GM23248 (cell line): ENCODE results near the gene HSPA1L. TPM values are rescaled to one million over a fixed set of nuclear protein-coding genes. Genes with fewer than 3 reads are reported as not detected.
"Not testable (repeated sequence)": the region's sequence is repeated elsewhere in the genome, so short reads cannot be mapped to it uniquely, and the experiment has no call there.

Source experiments
- DNase-seq: peaks from one replicate; pipeline ENCODE4 v3.0.0-alpha.2; 2015
- H2AFZ ChIP-seq: fragments of 200-600 bp; sonication (generic); 2 replicates; pipeline ENCODE4 v1.6.1; 2016; ENCODE audit warnings: antibody characterized with exemption
- H3F3A ChIP-seq: fragments of 200-600 bp; sonication (generic); 2 replicates; pipeline ENCODE4 v1.6.1; 2016; ENCODE audit warnings: mild to moderate bottlenecking, antibody characterized with exemption, mixed run types; ENCODE audit not compliant: insufficient read depth
- H3K27ac ChIP-seq: fragments of 200-600 bp; sonication (generic); 2 replicates; pipeline ENCODE4 v1.5.1; 2016; ENCODE audit warnings: mild to moderate bottlenecking
- H3K27me3 ChIP-seq: fragments of 200-600 bp; sonication (generic); replicated peaks from 2 replicates; pipeline ENCODE4 v1.6.1; 2016; ENCODE audit warnings: mild to moderate bottlenecking; ENCODE audit not compliant: insufficient read depth
- H3K36me3 ChIP-seq: fragments of 200-600 bp; sonication (generic); 2 replicates; pipeline ENCODE4 v1.6.1; 2016; ENCODE audit warnings: low read depth, mild to moderate bottlenecking
- H3K4me1 ChIP-seq: fragments of 200-600 bp; sonication (generic); 2 replicates; pipeline ENCODE4 v1.6.1; 2016; ENCODE audit warnings: mild to moderate bottlenecking; ENCODE audit not compliant: insufficient read depth
- H3K4me2 ChIP-seq: fragments of 200-600 bp; sonication (generic); one replicate; pipeline ENCODE4 v1.6.1; 2016; ENCODE audit warnings: mild to moderate bottlenecking; ENCODE audit not compliant: unreplicated experiment
- H3K4me3 ChIP-seq: fragments of 200-600 bp; sonication (generic); 2 replicates; pipeline ENCODE4 v1.5.1; 2016; ENCODE audit warnings: mild to moderate bottlenecking
- H3K79me2 ChIP-seq: fragments of 200-600 bp; sonication (generic); 2 replicates; pipeline ENCODE4 v1.6.1; 2016; ENCODE audit warnings: mild to moderate bottlenecking; ENCODE audit not compliant: insufficient read depth
- H3K9ac ChIP-seq: fragments of 200-600 bp; sonication (generic); 2 replicates; pipeline ENCODE4 v1.6.1; 2016; ENCODE audit warnings: mild to moderate bottlenecking
- H3K9me2 ChIP-seq: fragments of 200-600 bp; sonication (generic); 2 replicates; pipeline ENCODE4 v1.6.1; 2016; ENCODE audit warnings: mixed run types, mild to moderate bottlenecking, moderate library complexity; ENCODE audit not compliant: insufficient read depth
- H3K9me3 ChIP-seq: fragments of 200-600 bp; sonication (generic); one replicate; pipeline ENCODE4 v1.6.1; 2017; ENCODE audit warnings: low read depth
- H4K20me1 ChIP-seq: fragments of 200-600 bp; sonication (generic); 2 replicates; pipeline ENCODE4 v1.6.0; 2016; ENCODE audit not compliant: insufficient read depth
- EZH2 ChIP-seq: fragments of 200-600 bp; sonication (generic); IDR thresholded peaks from 2 replicates; pipeline ENCODE4 v1.6.1; 2018; ENCODE audit warnings: antibody characterized with exemption, mild to moderate bottlenecking; ENCODE audit not compliant: insufficient read depth, poor library complexity, severe bottlenecking
- EZH2phosphoT487 ChIP-seq: fragments of 200-600 bp; sonication (generic); IDR thresholded peaks from 2 replicates; pipeline ENCODE4 v1.6.1; 2018; ENCODE audit warnings: antibody characterized with exemption, moderate library complexity, mild to moderate bottlenecking, low read depth; ENCODE audit not compliant: insufficient read depth
- WGBS, 2 experiments: methylation state at CpG; one replicate each; pipeline ENCODE4 v1.1.6; 2015 to 2017; ENCODE audit warnings: low lambda C conversion rate in 2 of 2, low coverage in 1 of 2; ENCODE audit errors: missing lambda C conversion rate in 2 of 2; 5-methylcytosine and 5-hydroxymethylcytosine counted together
- in situ Hi-C: fragments of 300-500 bp; cut with MboI; formaldehyde crosslinking; loops from 2 replicates; pipeline ENCODE4 v1.15.0; 2020
- polyA plus RNA-seq: library from polyadenylated mRNA; unstranded; fragments of >200 nt; fragmentation: Nextera tagmentation; extraction: Ambion mirVana; gene quantifications from 2 replicates; pipeline ENCODE4 v1.2.1, GENCODE V29; 2016
- total RNA-seq: library from RNA; depleted of rRNA; stranded (reverse); fragments of >200 nt; shearing (Covaris generic); gene quantifications from 2 replicates; pipeline ENCODE4 v1.2.3, GENCODE V29; 2014

The HSPA1L gene
- total and polyA plus RNA-seq, 2 experiments from 2014 or later, result 0.91 to 1.7 TPM

GRCh38 chr6:31858707-31859106 is 43.6 kb upstream of the HSPA1L start:
- TF ChIP-seq EZH2 (no peak), EZH2phosphoT487 (no peak)
- Histone ChIP-seq H3F3A (0 out of 2 replicates have a peak, but pooled peaks cover 6% of the 10 kb centered on the region), H3K27me3 (no peaks in the 10 kb centered on the region), H3K79me2 (peaks cover 11% of the 10 kb centered on the region), H3K9me3 (no peaks in the 10 kb centered on the region), H3K36me3 (no peaks in the 10 kb centered on the region; the same call in 1 of the 2 replicates), H4K20me1 (no peaks in the 10 kb centered on the region), H3K9me2 (no peaks in the 10 kb centered on the region), H3K4me3 (no peak overlapping the region), H3K9ac (no peak overlapping the region), H3K27ac (no peak overlapping the region), H3K4me2 (no peak overlapping the region), H2AFZ (no peak overlapping the region), H3K4me1 (peaks cover 11% of the 10 kb centered on the region)
- DNase-seq, result no peak
- in situ Hi-C loops, result no loop called here
- WGBS, 2 experiments, result 91 to 94% methylated on average over 8 of the region's 8 CpGs

GRCh38 chr6:31857774-31858173 is 42.7 kb upstream of the HSPA1L start:
- H2AFZ ChIP-seq, H4K20me1 ChIP-seq, H3K4me1 ChIP-seq, H3K9ac ChIP-seq, H3K9me2 ChIP-seq, H3K27ac ChIP-seq, DNase-seq, H3K36me3 ChIP-seq, H3F3A ChIP-seq, H3K4me2 ChIP-seq, H3K9me3 ChIP-seq, in situ Hi-C loops, H3K4me3 ChIP-seq, H3K27me3 ChIP-seq: not testable (repeated sequence)
- peaks cover 11% of the 10 kb centered on the region for H3K79me2 ChIP-seq
- WGBS, 2 experiments, result 81 to 86% methylated on average over 8 of the region's 8 CpGs

DNA sequence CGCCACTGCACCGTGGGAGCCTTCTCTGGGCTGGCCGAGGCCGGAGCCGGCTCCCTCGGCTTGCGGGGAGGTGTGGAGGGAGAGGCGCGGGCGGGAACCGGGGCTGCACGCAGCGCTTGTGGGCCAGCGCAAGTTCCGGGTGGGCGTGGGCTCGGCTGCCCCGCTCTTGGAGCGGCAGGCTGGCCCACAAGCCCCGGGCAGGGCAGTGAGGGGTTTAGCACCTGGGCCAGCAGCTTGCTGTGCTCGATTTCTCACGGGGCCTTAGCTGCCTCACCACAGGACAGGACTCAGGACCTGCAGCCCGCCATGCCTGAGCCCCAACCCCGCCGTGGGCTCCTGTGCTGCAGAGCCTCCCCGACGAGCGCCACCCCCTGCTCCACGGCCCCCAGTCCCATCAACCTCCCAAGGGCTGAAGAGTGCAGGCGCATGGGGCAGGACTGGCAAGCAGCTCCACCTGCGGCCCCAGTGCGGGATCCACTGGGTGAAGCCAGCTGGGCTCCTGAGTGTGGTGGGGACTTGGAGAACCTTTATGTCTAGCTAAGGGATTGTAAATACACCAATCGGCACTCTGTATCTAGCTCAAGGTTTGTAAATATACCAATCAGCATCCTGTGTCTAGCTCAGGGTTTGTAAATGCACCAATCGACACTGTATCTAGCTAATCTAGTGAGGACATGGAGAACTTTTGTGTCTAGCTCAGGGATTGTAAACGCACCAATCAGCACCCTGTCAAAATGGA is 37.1 kb upstream of the HSPA1L start:
- in situ Hi-C loops, H3K9me3 ChIP-seq, H3K27me3 ChIP-seq, H2AFZ ChIP-seq, H4K20me1 ChIP-seq, H3K9ac ChIP-seq, H3K4me1 ChIP-seq, H3K36me3 ChIP-seq, H3K27ac ChIP-seq, DNase-seq, H3F3A ChIP-seq, H3K79me2 ChIP-seq, H3K9me2 ChIP-seq, H3K4me2 ChIP-seq, H3K4me3 ChIP-seq: not testable (repeated sequence)
- WGBS, 2 experiments, result 88 to 91% methylated on average over 13 to 35 of the region's 35 CpGs

DNA sequence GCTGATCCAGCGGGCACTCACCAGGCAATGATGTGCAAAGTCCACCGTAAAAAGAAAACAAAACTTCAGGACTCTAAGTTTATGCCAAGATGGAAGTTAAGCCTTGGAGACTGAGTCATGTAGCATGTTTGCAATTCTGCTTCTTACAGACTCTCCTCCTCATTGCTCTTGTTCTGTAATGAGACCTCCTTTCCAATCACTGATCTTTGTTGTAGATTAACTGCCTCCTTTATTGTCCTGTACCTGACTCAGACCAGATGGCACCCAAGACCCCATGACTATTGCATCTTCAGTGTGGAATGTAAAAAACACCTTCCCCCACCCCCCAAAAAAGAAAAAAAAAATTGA is 36.4 kb upstream of the HSPA1L start:
- H3K4me1 ChIP-seq, result no peaks in the 10 kb centered on the region

More for the DNA sequence above, 36.4 kb upstream of the HSPA1L start:
- Histone ChIP-seq H3K27ac (no peak overlapping the region), H3K4me3 (no peak overlapping the region), H3K36me3 (no peaks in the 10 kb centered on the region), H3K27me3 (no peaks in the 10 kb centered on the region), H3K9me3 (no peaks in the 10 kb centered on the region), H3K4me2 (no peak overlapping the region), H3F3A (peaks cover 8% of the 10 kb centered on the region; the same call in 1 of the 2 replicates), H3K9me2 (no peaks in the 10 kb centered on the region), H3K9ac (no peak overlapping the region), H3K79me2 (no peaks in the 10 kb centered on the region), H4K20me1 (no peaks in the 10 kb centered on the region), H2AFZ (no peak overlapping the region)
- no peak for TF ChIP-seq EZH2
- no peak for TF ChIP-seq EZH2phosphoT487
- DNase-seq, result peak; percentile 54
- in situ Hi-C loops, result no loop called here
- 25 to 37% methylated on average over 2 of the region's 2 CpGs for WGBS, 2 experiments
